Stimulated activated CD4-positive, alpha-beta T cell treated with anti-CD3 and anti-CD28 coated beads, Interleukin-15, amount 100 ng/mL, for 24 hours (primary cell): ENCODE results near the gene TFAM.

ENCODE experiments used
- DNase-seq: peaks from one replicate; pipeline ENCODE4 v3.0.0-alpha.2; 2020

TFAM gene

DNA sequence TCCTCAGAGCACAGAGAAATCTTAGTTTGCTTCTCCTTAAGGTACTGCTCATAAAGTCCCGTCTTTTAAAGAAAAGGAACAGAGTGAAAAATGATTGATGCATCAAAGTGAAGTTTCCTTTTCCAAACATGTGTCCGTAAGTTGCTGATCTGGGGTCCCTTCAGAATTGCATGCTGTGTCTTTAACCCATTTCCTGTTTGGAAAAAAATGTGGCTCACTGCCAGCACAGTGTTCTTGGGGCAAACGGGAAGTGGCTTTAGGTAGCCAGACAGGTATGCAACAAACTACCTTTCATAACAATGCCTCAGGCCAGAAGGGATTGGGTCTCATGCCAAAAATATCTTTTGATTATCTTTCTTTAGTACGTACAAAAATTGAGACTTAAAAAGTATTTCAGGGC, 50.9 kb downstream of the TFAM start:
- no peak for DNase-seq

DNA sequence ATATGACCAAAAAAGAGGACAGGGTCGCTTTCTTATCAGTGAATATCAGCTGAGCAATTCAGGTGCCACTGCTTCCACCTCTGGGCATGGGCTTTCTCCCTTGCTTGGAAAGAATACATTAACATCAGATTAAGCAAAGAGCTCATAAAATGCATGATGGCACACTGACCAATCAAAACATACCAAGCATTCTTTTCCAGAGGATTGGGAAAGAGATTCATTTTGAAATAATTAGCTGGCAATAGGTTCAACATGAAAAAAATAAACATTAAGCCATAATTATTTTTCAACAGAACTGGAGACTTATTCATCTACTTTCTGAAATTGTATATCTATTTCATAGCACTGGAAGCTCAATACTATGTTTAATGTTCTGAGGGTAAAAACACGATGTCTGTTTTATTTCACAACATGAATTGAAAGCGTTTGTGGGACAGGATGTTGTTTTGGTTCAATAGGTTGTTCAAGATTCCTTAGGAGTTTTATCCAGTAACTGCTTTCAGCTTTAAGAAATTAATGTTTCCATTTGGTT, 53.2 kb downstream of the TFAM start:
- DNase-seq = no peak

DNA sequence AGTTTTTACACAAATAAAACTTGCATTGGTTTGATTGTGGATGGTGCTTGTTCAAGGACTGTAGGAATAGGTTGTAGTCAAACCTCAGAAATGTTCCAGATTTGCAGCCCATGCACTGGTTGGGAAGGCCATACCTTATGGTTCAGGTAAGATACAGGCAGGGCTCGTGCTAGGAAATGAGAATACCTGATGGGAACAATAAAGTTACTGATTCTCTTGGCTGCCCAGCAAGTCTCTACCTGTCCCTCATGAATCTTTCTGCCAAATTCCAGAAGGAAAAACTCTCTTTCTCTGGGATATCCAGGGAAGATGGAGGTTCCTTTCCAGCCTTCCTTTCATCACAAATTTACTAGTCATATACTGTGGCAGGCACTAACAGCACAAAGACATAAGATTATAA, 53.8 kb downstream of the TFAM start:
- no peak for DNase-seq

DNA sequence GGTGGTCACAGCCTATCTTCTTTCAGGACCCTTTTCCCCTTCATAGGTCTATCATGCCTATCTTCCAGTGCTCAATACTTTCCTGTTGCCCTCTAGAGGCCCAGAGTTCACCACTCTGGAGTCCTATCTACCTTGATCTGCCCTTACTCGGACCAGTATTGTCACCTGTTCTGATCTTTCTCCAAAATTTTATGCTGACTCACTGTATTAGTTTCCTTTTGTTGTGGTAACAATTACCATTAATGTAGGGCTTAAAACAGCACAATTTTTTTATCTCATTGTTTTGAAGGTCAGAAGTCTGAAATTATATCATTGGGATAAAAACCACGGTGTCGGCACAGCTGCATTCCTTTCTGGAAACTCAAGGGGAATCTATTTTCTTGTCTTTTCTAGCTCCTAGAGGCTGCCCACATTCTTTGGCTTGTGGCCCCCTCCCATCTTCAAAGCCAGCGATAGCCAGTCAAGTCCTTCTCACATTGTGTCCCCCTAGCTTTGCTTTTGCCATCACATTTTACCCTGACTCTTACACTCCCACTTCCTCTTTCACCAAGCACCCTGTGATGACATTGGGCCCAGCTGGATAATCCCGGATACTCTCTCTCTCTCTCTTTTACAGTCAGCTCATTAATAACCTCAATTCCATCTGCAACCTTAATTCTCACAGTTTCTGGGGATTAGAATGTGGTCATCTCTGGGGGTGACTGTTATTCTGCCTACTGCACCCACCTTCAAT, 54.6 kb downstream of the TFAM start:
- DNase-seq = no peak

DNA sequence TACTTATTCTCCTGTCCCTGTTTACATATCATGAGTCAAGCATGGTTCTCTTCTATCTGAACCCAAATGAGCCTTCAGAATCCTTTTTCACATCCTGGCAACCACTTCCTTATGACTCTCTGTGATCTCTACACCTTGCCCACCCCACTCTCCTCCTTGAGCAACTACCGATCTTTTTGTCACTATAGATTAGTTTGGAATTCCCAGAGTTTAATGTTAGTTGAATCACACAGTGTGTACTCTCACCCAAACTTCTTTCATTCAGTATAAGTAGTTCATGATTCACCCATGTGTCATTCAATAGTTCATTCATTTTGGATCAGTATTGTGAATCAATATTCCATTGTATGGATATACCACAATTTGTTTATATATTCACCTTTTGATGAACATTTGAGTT, 55.3 kb downstream of the TFAM start:
- DNase-seq = no peak

DNA sequence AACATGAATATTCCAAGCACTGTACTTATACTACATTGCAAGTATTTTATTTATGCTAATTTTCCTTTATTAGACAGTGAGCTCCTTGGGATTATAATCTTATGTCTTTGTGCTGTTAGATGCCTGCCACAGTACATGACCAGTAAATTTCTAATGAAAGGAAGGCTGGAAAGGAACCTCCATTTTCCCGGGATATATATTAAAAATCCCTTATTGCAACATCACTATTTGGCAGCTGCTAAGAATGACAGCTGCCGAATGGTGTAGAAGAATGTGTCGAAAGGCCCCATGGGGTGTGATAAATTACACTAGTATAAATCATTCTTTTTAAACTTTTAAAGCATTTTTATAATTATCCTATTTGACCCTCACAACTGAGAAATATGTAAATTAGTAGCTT, 59.1 kb downstream of the TFAM start:
- DNase-seq = no peak

DNA sequence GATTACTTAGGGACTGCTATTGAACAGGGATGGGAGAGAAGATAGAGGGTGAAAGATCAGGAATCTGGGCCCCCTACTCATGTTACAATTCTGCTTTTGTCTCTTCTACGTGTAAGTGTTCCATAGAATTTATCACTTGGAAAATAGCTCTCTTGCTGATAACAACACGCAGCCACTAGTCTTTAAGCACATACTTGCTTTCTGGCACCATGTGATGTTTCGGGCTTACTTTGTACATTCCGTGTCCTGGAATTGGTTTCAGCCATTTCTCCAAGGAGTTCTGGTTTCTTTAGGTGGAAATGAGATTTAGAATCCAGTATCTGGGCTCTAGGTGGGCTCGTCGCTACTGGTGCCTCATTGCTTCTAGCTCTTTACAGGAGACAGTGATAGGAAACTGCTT, 59.7 kb downstream of the TFAM start:
- DNase-seq = no peak

DNA sequence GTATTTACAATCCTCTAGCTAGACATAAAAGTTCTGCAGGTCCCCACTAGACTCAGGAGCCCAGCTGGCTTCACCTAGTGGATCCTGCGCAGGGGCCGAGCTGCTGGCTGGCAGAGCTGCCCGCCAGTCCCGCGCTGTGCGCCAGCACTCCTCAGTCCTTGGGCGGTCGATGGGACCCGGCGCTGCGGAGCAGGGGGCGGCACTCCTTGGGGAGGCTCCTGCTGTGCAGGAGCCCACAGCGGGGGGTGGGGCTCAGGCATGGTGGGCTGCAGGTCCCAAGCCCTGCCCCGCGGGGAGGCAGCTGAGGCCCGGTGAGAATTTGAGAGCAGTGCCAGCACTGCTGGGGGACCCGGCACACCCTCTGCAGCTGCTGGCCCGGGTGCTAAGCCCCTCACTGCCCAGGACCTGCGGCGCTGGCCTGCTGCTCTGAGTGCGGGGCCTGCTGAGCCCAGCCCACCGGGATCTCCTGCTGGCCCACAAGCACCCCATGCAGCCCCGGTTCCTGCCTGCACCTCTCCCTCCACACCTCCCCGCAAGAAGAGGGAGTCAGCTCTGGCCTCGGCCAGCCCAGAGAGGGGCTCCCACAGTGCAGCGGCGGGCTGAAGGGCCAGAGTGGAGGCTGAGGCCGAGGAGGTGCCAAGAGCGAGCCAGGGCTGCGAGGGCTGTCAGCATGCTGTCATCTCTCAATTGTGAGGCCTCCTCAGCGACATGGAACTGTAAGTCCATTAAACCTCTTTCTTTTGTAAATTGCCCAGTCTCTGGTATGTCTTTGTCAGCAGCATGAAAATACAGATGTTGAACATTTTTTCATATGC, 63.1 kb downstream of the TFAM start:
- DNase-seq = no peak
